GM10847 (cell line): ENCODE results near the gene NTRK2.

Experiments
- POLR2A ChIP-seq: IDR thresholded peaks from 2 replicates; pipeline ENCODE4 v1.6.1; 2011; ENCODE audit not compliant: insufficient read length; ENCODE audit errors: extremely low read depth

Gene NTRK2

GRCh38 chr9:85040821-85041465 lies 371.4 kb downstream of the NTRK2 start:
- no peak for TF ChIP-seq POLR2A

- TF ChIP-seq POLR2A, result no peak
Observed at GRCh38 chr9:85041466-85042137, 372.1 kb downstream of the NTRK2 start.

- TF ChIP-seq POLR2A, result no peak
Observed at GRCh38 chr9:85042981-85043647, 373.6 kb downstream of the NTRK2 start.

- no peak for TF ChIP-seq POLR2A
Observed at GRCh38 chr9:85045271-85045670, 375.7 kb downstream of the NTRK2 start.

- TF ChIP-seq POLR2A, result no peak
Observed at GRCh38 chr9:85046475-85046874, 376.9 kb downstream of the NTRK2 start.

GRCh38 chr9:85053206-85053786 lies 383.8 kb downstream of the NTRK2 start:
- no peak for TF ChIP-seq POLR2A

- TF ChIP-seq POLR2A, result no peak
Observed at GRCh38 chr9:85054017-85054416, 384.5 kb downstream of the NTRK2 start.

- no peak for TF ChIP-seq POLR2A
Observed at GRCh38 chr9:85055506-85056202, 386.1 kb downstream of the NTRK2 start.

GRCh38 chr9:85056203-85056572 lies 386.7 kb downstream of the NTRK2 start:
- TF ChIP-seq POLR2A, result no peak

GRCh38 chr9:85061969-85062368 lies 392.4 kb downstream of the NTRK2 start:
- no peak for TF ChIP-seq POLR2A

GRCh38 chr9:85062385-85063022 lies 393.0 kb downstream of the NTRK2 start:
- no peak for TF ChIP-seq POLR2A

- TF ChIP-seq POLR2A, result no peak
Observed at GRCh38 chr9:85064811-85065371, 395.4 kb downstream of the NTRK2 start.

- TF ChIP-seq POLR2A, result no peak
Observed at GRCh38 chr9:85067792-85068191, 398.3 kb downstream of the NTRK2 start.
